WERI-Rb-1 (cell line): ENCODE measurements around the gene PREPL.

ENCODE experiments used
- DNase-seq: peaks from one replicate; pipeline ENCODE4 v3.0.0-alpha.2; 2020
- H3K27ac ChIP-seq: fragments of 250-450 bp; sonication (Bioruptor Pico); 2 replicates; pipeline ENCODE4 v1.5.1; 2020; ENCODE audit warnings: mild to moderate bottlenecking, moderate library complexity
- H3K27me3 ChIP-seq: fragments of 250-450 bp; sonication (Bioruptor Pico); 2 replicates; pipeline ENCODE4 v1.5.1; 2021; ENCODE audit warnings: mild to moderate bottlenecking, low read depth, moderate library complexity; ENCODE audit not compliant: insufficient read depth, severe bottlenecking
- H3K36me3 ChIP-seq: fragments of 250-450 bp; sonication (Bioruptor Pico); 2 replicates; pipeline ENCODE4 v1.5.1; 2020; ENCODE audit warnings: mild to moderate bottlenecking, moderate library complexity
- H3K4me3 ChIP-seq: 2 replicates; pipeline ENCODE4 v1.5.1; 2011; ENCODE audit warnings: low read depth, mild to moderate bottlenecking, control low read depth, low read length
- H3K9me3 ChIP-seq: fragments of 250-450 bp; sonication (Bioruptor Pico); 2 replicates; pipeline ENCODE4 v1.5.1; 2021; ENCODE audit warnings: mild to moderate bottlenecking, moderate library complexity; ENCODE audit not compliant: severe bottlenecking
- TF ChIP-seq, protein P1 (sequence below): IDR thresholded peaks from 2 replicates; pipeline ENCODE4 v1.5.1; 2011; ENCODE audit warnings: low read depth, mild to moderate bottlenecking, control low read depth, inconsistent platforms, low read length

The PREPL gene

DNA sequence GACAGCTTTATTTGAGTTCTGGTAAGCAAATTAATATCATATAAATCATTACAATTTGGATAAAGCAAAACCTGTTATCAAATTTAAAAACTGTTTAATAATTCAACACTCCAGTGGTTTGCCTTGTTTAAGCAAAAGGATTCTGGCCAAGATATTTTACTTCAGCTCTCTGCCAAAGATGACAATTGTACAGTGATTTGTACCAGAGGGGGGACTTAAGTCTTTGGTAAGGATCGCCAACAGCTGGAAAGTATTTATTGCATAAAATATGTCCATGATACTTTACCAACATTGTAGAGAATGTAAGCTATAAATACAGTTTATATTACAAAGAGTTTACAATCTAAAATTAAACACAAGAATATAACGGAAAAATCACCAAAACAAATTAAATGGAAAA lies 13.8 kb downstream of the PREPL start:
- Histone ChIP-seq H3K9me3 (no peaks in the 10 kb centered on the region), H3K36me3 (peaks cover 30% of the 10 kb centered on the region), H3K27ac (no peak overlapping the region), H3K4me3 (no peak overlapping the region), H3K27me3 (no peaks in the 10 kb centered on the region)
- TF ChIP-seq, protein P1, sequence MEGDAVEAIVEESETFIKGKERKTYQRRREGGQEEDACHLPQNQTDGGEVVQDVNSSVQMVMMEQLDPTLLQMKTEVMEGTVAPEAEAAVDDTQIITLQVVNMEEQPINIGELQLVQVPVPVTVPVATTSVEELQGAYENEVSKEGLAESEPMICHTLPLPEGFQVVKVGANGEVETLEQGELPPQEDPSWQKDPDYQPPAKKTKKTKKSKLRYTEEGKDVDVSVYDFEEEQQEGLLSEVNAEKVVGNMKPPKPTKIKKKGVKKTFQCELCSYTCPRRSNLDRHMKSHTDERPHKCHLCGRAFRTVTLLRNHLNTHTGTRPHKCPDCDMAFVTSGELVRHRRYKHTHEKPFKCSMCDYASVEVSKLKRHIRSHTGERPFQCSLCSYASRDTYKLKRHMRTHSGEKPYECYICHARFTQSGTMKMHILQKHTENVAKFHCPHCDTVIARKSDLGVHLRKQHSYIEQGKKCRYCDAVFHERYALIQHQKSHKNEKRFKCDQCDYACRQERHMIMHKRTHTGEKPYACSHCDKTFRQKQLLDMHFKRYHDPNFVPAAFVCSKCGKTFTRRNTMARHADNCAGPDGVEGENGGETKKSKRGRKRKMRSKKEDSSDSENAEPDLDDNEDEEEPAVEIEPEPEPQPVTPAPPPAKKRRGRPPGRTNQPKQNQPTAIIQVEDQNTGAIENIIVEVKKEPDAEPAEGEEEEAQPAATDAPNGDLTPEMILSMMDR, result no peak
- no peak for DNase-seq

DNA sequence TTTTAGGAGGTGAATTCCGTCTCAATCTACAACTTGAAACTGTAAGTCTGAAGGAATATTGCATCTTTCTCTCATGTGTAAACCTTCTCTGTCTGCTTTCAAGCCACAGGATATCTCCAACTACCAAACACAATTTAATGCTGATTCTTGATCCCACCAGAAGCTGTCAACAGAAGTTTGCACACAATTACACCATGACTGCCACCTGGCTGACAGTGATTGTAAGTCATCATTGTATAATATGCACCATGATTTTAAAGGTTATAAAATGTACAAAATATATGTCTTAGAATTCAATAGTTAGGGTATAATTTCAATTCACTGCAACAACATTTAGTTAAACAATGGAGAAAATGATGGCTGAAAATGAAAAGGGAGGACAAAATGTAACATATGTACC lies 18.4 kb downstream of the PREPL start:
- peaks cover 70% of the 10 kb centered on the region for H3K36me3 ChIP-seq

DNA sequence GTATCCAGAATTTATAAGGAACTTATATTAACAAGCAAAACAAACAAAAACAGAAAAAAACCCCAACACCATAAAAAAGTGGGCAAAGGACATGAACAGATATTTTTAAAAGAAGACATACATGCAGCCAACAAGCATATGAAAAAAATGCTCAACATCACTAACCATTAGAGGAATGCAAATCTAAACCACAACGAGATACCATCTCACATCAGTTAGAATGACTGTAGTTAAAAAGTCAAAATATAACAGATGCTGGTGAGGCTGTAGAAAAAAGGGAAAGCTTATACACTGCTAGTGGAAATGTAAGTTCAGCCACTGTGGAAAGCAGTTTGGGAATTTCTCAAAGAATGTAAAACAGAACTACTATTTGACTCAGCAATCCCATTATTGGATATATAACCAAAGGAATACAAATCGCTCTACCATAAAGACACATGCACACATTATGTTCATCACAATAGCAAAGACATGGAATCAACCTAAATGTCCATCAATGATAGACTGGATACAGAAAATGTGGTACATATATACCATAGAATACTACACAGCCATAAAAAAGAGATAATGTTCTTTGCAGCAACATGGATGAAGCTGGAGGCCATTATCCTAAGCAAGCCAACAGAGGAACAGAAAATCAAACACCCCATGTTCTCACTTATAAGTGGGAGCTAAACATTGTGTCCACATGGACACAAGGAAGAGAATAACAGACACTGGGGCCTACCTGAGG lies 25.3 kb downstream of the PREPL start:
- no peak for DNase-seq
- Histone ChIP-seq H3K36me3 (peaks cover 69% of the 10 kb centered on the region), H3K9me3 (no peaks in the 10 kb centered on the region), H3K27ac (no peak overlapping the region), H3K27me3 (no peaks in the 10 kb centered on the region), H3K4me3 (no peak overlapping the region)
- TF ChIP-seq, protein P1, result no peak

More for the DNA sequence above, 18.4 kb downstream of the PREPL start:
- H3K9me3 ChIP-seq, result no peaks in the 10 kb centered on the region
- DNase-seq, result peak; percentile 37
- H3K4me3 ChIP-seq, result no peak overlapping the region
- H3K27me3 ChIP-seq, result no peaks in the 10 kb centered on the region
- H3K27ac ChIP-seq, result no peak overlapping the region
- TF ChIP-seq, protein P1, result peak; percentile 24; the same call in 1 of the 2 replicates

DNA sequence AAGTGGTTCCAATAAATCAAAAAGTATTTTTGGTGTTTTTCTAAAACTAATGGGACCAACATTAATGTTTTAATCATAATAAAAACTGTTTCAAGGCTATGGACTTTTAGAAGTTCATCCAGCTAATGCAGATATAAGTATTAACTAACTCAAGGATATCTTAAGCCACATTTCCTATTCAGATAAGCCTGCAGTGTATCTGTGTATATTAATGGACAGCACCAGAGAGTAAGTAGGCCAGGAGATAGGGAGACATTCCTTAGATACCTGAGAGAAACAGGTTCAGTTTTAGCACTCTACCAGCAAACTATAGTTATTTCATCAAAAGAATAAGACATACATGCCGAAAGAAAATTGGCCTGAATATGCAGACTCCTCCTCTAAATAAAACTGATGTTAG lies 27.3 kb downstream of the PREPL start:
- Histone ChIP-seq H3K36me3 (peaks cover 61% of the 10 kb centered on the region), H3K27ac (no peak overlapping the region), H3K27me3 (no peaks in the 10 kb centered on the region), H3K4me3 (no peak overlapping the region), H3K9me3 (no peaks in the 10 kb centered on the region)
- TF ChIP-seq, protein P1, result no peak
- DNase-seq, result no peak

DNA sequence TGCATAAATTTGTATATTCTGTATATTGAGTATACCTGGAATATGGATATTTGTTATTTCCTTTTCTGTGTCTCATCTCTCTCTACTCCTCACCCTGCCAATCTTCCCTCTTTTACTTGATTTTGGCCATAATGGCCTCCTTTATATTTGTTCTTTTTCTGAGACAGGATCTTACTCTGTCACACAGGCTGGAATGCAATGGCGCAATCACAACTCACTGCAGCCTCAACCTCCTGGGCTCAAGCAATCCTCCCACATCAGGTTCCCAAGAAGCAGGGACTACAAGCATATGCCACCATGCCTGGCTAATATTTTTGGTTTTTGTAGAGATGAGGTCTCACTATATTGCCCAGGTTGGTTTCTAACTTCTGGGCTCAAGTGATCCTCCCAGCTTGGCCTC lies 30.5 kb downstream of the PREPL start:
- TF ChIP-seq, protein P1, result no peak
- H3K9me3 ChIP-seq, result no peaks in the 10 kb centered on the region
- peaks cover 56% of the 10 kb centered on the region for H3K36me3 ChIP-seq
- no peaks in the 10 kb centered on the region for H3K27me3 ChIP-seq
- H3K4me3 ChIP-seq, result no peak overlapping the region
- H3K27ac ChIP-seq, result no peak overlapping the region
- no peak for DNase-seq

DNA sequence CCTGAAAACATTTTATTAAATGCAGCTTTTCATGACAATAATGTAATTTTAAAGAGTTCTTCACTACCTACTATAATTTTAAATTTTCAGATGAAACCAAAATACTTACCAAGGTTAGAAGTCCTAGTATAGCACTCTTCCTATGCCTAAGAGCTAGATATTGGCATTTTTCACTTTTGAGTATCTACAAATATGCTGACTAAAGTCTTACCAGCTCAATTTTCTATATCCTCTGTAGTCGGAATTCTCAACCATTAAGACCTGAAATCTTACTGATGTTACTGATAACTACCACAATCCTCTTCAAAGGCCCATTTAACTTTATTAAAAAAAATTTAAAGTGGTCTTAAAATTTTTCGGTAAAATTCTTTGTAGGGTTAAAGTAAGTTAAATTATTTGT lies 32.0 kb downstream of the PREPL start:
- no peaks in the 10 kb centered on the region for H3K27me3 ChIP-seq
- H3K27ac ChIP-seq, result no peak overlapping the region
- no peaks in the 10 kb centered on the region for H3K9me3 ChIP-seq
- TF ChIP-seq, protein P1, result no peak
- no peak overlapping the region for H3K4me3 ChIP-seq
- H3K36me3 ChIP-seq, result peaks cover 64% of the 10 kb centered on the region
- DNase-seq, result no peak
